RWPE2 (cell line): ENCODE results near the gene OR52I2.

ENCODE experiments used
- ATAC-seq: fragments of 200-7000 bp; cut with Tn5 transposase; 3 replicates; pipeline ENCODE4 v1.9.1; 2021; ENCODE audit warnings: low read depth
- DNase-seq: peaks from one replicate; pipeline ENCODE4 v3.0.0-alpha.2; 2020; ENCODE audit warnings: low spot score
- H3K27ac ChIP-seq: fragments of 450-650 bp; 2 replicates; pipeline ENCODE4 v1.5.1; 2017; ENCODE audit warnings: mild to moderate bottlenecking; ENCODE audit not compliant: poor library complexity, severe bottlenecking
- H3K27me3 ChIP-seq: fragments of 250-450 bp; sonication (Bioruptor Pico); 2 replicates; pipeline ENCODE4 v1.5.1; 2021; ENCODE audit warnings: mild to moderate bottlenecking, moderate library complexity; ENCODE audit not compliant: insufficient read depth, poor library complexity, severe bottlenecking
- H3K36me3 ChIP-seq: fragments of 250-450 bp; sonication (Bioruptor Pico); 2 replicates; pipeline ENCODE4 v1.5.1; 2020; ENCODE audit warnings: low read depth, mild to moderate bottlenecking, moderate library complexity
- H3K4me1 ChIP-seq: fragments of 250-450 bp; sonication (Bioruptor Pico); 2 replicates; pipeline ENCODE4 v1.5.1; 2021; ENCODE audit warnings: mild to moderate bottlenecking, moderate library complexity; ENCODE audit not compliant: insufficient read depth, poor library complexity, severe bottlenecking
- H3K4me3 ChIP-seq: fragments of 250-450 bp; sonication (Bioruptor Pico); 2 replicates; pipeline ENCODE4 v1.5.1; 2021; ENCODE audit warnings: mild to moderate bottlenecking, moderate library complexity; ENCODE audit not compliant: severe bottlenecking
- H3K9me3 ChIP-seq: fragments of 250-450 bp; sonication (Bioruptor Pico); 2 replicates; pipeline ENCODE4 v1.5.1; 2021; ENCODE audit warnings: mild to moderate bottlenecking, moderate library complexity; ENCODE audit not compliant: severe bottlenecking
- CTCF ChIP-seq: fragments of 450-650 bp; IDR thresholded peaks from one replicate; pipeline ENCODE4 v1.5.1; 2017; ENCODE audit warnings: mild to moderate bottlenecking, moderate library complexity; ENCODE audit not compliant: poor library complexity, severe bottlenecking

Gene OR52I2

GRCh38 chr11:4607096-4607495 lies 25.6 kb downstream of the OR52I2 start:
- Histone ChIP-seq H3K27me3 (no peaks in the 10 kb centered on the region), H3K36me3 (peaks cover 7% of the 10 kb centered on the region), H3K27ac (peak overlapping the region; percentile 49), H3K4me1 (peaks cover 5% of the 10 kb centered on the region), H3K4me3 (peak overlapping the region; percentile 60), H3K9me3 (no peaks in the 10 kb centered on the region)
- DNase-seq: no peak
- TF ChIP-seq CTCF: no peak
- ATAC-seq: no peak

GRCh38 chr11:4607781-4608666 lies 26.5 kb downstream of the OR52I2 start, which contains the start of gene TRIM68:
Gene TRIM68 (minus strand): TSS chr11:4608231. CDS start chr11:4605504, 2,727 bp downstream.
- Histone ChIP-seq H3K4me1 (peaks cover 5% of the 10 kb centered on the region), H3K4me3 (peak within 1 kb of the TSS; percentile 60), H3K9me3 (no peaks in the 10 kb centered on the region), H3K27me3 (no peaks in the 10 kb centered on the region), H3K27ac (peak within 1 kb of the TSS; percentile 49), H3K36me3 (peaks cover 7% of the 10 kb centered on the region)
- DNase-seq (peak; percentile 92), ATAC-seq (peak; percentile 99)
- no peak for TF ChIP-seq CTCF

- Histone ChIP-seq H3K36me3 (no peaks in the 10 kb centered on the region), H3K27ac (no peak overlapping the region), H3K27me3 (no peaks in the 10 kb centered on the region), H3K4me3 (no peak overlapping the region), H3K9me3 (no peaks in the 10 kb centered on the region), H3K4me1 (peaks cover 5% of the 10 kb centered on the region)
- DNase-seq: no peak
- TF ChIP-seq CTCF: no peak
- no peak for ATAC-seq
These were observed 28.9 kb downstream of the OR52I2 start for GRCh38 chr11:4610258-4610935.

- Histone ChIP-seq H3K4me1 (peaks cover 4% of the 10 kb centered on the region), H3K27ac (no peak overlapping the region), H3K27me3 (no peaks in the 10 kb centered on the region), H3K36me3 (no peaks in the 10 kb centered on the region), H3K9me3 (no peaks in the 10 kb centered on the region), H3K4me3 (no peak overlapping the region)
- no peak for TF ChIP-seq CTCF
- DNase-seq (no peak), ATAC-seq (no peak)
These were observed 30.4 kb downstream of the OR52I2 start for GRCh38 chr11:4611986-4612385.
